Suprapubic skin (tissue), 4 donors: Measurements from ENCODE around the gene CDYL2.

Experiments
- POLR2A ChIP-seq, 2 donors: fragments of 450-650 bp; IDR thresholded peaks; one replicate each; pipeline ENCODE4 v1.6.1; 2017; ENCODE audit warnings: antibody characterized with exemption in 2 of 2, mild to moderate bottlenecking in 2 of 2, moderate library complexity in 2 of 2
- POLR2AphosphoS5 ChIP-seq, 3 donors: sonication (generic); formaldehyde crosslinking; IDR thresholded peaks; one replicate each; pipeline ENCODE4 v1.6.1; 2017; ENCODE audit warnings: antibody characterized with exemption in 3 of 3
- TF ChIP-seq, protein P1 (sequence below), 2 donors: fragments of 200-600 bp in 1 of 2; fragments of 450-650 bp in 1 of 2; sonication (generic) in 1 of 2; IDR thresholded peaks; one replicate each; pipeline ENCODE4 v1.5.1; 2016 to 2019; ENCODE audit warnings: antibody characterized with exemption in 2 of 2, mild to moderate bottlenecking in 1 of 2, moderate library complexity in 1 of 2

DNA sequence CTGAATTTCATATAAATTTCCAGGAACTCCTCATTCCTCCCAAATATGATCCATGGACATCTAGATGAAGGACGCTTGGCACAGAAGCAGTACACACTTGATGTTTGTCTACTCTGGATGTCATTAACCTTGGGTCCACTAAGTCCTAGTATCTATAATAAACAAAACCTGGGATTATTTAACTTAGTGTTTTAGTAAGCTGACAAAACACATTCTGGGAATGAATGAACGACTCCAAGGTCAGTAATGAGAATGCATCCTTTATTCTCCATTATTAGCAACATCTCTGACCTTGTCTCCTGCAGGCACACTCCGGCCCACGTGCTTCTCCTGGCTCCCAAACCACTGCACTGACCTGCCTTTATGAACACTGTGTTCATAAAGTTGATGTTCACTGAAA is 24.1 kb upstream of the CDYL2 start:
- TF ChIP-seq POLR2AphosphoS5 (IDR thresholded peaks at IDR 0.05) (no peak), POLR2A (IDR thresholded peaks at IDR 0.05) (no peak)
- TF ChIP-seq, protein P1, sequence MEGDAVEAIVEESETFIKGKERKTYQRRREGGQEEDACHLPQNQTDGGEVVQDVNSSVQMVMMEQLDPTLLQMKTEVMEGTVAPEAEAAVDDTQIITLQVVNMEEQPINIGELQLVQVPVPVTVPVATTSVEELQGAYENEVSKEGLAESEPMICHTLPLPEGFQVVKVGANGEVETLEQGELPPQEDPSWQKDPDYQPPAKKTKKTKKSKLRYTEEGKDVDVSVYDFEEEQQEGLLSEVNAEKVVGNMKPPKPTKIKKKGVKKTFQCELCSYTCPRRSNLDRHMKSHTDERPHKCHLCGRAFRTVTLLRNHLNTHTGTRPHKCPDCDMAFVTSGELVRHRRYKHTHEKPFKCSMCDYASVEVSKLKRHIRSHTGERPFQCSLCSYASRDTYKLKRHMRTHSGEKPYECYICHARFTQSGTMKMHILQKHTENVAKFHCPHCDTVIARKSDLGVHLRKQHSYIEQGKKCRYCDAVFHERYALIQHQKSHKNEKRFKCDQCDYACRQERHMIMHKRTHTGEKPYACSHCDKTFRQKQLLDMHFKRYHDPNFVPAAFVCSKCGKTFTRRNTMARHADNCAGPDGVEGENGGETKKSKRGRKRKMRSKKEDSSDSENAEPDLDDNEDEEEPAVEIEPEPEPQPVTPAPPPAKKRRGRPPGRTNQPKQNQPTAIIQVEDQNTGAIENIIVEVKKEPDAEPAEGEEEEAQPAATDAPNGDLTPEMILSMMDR (IDR thresholded peaks at IDR 0.05): no peak
